ENCODE results near the gene RGMA.
"Not testable (repeated sequence)": the region's sequence is repeated elsewhere in the genome, so short reads cannot be mapped to it uniquely, and the experiment has no call there.

RGMA gene

GRCh38 chr15:93031557-93032384 lies 57.2 kb downstream of the RGMA start:
- not testable (repeated sequence) for DNase-seq

DNA sequence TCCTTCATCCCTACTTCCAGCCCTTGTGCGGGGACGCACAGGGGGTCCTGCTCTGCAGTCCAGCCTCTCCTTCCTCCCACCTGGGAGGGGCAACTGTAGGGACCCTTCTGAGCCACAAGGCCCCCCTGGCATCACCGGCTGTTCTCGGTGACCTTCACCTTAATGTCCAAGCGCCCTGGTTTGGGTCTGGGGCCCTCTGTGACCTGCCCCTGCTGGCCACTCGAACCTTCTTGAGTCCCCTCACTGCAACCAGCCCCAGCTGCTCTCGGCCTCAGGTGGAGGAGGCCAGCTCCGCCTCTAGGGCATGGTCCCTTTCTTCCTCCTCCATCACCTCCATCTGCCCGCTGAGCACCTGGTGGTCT lies 57.9 kb downstream of the RGMA start:
- no peak for DNase-seq

DNA sequence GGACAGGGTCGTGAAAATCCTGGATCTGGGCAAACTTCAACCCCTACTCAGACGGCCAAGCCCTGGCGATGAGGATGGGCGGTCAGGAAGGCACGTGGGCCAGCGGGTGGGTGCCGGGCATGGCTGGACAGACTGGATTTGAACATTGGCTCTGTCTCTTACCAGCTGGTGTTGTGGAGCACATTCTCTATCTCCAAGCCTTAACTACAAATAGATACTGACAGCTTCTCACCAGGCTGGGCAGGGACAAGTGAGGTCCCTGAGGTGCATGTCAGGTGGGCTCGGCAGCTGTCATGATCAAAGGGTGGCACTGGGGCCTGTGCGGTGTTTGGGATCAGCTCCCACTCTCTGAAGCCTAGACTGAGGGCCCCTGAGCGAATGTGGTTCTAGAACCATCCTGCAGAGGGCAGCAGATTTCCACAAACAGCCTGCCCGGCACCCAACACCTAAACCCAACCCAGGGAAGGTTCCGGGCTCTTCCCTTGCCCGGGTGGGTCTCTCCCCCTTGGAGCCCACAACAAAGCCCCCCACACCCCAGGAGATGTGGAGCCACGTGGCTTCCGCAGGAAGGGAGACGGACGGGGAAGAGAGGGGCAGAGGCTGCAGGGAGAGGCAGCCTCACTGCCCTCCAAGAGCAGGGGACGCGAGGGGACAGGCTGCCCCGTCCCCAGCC lies 58.4 kb downstream of the RGMA start:
- peak; percentile 57 for DNase-seq

DNA sequence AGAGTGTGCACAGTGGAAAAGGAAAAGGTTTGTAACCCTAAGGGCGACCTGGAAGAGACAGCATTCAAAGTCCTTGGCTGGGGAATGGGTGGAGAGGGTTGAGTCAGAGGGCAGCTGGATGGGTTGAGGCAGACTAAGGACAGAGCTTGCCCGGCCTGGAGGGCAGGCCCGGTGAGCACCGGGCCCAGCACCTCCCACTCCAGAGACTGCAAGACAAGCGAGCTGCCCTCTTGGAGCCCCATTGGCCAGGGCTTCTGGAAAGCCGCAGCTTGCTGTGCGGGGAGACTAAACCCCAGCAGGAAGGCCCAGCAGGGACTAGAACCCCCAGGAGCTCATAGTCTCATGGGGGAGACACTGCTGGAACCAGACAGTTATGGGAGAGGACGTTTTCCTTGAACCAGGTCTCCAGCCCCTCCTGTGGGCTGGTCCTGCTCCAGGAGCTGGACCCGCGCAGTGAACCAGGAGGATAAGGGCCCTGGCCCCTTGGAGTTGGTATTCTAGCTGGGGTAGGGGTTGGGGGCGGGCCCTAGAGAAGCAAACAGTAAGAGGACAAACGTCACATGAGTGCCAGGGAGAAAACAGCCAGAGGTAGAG lies 59.1 kb downstream of the RGMA start:
- no peak for DNase-seq

- DNase-seq: no peak
Observed at GRCh38 chr15:93029214-93029835, 59.7 kb downstream of the RGMA start.

- DNase-seq: no peak
Observed at GRCh38 chr15:93028632-93029213, 60.3 kb downstream of the RGMA start.

DNA sequence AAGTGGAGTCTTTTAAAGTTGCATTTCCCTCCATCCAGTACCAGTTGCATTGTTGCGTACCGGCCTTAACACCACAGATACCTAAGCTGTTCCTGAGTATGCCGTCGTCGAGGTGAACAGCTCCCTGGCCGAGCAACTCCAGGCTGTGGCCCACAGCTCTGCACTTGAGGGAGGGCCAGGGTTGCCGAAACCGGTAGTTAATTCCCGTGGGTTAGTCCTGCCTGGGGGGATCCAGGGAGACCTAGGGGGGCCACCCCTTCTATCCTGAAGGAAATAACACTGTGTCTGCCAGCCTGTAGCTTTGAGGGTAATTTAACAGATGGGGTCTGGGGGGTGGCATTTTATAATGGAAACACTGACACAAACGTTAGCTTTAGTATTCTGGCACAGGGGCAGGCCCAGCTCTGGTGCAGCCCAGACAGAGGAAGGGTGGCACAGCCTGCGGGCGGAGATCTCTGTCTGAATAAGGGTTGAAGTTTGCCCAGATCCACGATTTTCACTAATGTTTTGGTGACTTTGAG lies 60.8 kb downstream of the RGMA start:
- no peak for DNase-seq

DNA sequence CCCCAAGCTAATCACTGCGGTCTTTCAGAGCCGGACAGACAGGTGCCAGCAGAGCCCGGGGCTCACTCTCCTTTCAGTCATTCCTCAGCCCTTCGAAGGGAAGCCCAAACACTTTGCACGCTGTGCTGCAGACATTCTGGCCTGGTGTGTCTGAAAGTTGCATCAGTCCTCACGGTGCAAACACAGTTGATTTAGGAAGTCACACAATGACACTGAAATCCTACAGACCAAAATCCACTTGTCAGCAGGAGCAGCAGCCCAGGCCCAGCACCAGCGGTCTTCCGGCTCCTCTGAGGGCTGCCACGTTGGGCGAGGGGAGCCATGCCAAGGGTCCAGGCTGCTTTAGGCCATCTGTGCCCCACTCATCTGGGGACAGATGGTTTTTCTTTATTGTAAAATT lies 61.6 kb downstream of the RGMA start:
- no peak for DNase-seq

DNA sequence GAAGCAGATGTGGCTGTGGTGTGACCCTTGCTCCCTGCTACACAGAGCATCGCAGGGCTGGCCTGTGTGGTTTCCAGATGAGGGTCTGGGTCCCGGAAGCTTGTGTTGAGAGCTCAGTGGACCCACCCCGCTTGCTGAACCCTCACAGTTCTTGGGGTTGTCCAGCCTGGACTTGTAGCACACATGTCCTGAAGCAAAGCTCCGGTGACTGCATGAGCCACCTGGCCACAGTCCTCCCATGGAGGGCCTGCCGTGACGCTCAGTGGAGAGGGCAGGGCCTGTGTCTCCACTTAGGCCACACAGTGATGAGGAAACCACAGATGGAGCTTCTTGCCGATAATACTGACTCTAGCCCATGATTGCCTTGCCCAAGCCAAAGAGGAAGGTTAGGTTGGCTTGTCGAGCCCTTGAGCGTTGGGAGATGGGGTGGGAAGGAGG lies 62.6 kb downstream of the RGMA start:
- no peak for DNase-seq

GRCh38 chr15:93025625-93025982 lies 63.4 kb downstream of the RGMA start:
- DNase-seq: no peak

GRCh38 chr15:93024716-93025624 lies 64.0 kb downstream of the RGMA start:
- DNase-seq: no peak

DNA sequence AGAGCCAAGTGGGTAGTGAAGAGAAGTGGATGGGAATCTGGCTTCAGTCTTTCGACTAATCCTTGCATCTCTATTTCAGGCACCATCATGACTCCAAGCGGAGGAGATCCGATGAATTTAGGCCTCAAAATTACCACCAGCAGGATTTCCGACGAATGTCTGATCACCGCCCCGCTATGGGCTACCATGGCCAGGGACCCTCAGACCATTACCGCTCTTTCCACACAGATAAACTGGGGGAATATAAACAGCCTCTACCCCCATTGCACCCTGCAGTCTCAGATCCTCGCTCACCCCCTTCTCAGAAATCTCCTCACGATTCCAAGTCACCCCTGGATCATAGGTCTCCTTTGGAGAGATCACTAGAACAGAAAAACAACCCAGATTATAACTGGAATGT lies 64.7 kb downstream of the RGMA start:
- no peak for DNase-seq

DNA sequence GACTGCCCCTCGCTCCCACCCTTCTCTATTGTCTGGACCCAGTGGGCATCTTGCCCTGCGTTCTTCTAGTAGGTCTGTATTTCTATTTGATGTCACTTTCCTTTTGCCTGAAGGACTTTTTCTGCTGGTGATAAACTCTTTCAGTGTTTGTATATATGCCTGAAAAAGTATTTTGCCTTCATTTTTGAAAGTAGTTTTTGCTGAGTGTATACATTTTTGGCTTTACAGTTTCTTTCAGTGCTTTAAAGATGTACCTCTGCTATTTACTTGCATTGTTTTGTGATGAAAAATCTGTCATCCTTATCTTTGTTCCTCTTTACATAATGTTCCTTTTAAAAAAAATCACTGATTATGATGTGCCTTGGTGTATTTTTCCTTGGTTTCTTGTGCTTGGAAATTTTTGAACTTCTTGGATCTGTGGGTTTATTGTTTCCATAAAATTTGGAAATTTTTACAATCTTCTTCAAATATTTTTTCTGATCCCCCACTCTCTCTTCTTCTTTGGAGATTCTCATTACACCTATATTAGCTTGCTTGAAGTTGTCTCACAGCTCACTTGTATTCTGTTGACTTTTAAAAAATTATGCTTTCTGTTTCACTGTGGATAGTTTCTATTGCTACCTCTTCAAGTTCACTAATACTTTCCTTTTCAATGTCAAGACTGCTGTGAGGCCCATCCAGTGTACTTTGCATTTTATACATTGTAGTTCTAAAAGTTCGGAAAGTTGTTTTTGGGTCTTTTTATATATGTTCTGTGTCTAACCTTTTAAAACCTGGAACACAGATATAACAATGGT lies 67.8 kb downstream of the RGMA start:
- DNase-seq: no peak

GRCh38 chr15:93019971-93020370 lies 69.0 kb downstream of the RGMA start:
- no peak for DNase-seq

DNA sequence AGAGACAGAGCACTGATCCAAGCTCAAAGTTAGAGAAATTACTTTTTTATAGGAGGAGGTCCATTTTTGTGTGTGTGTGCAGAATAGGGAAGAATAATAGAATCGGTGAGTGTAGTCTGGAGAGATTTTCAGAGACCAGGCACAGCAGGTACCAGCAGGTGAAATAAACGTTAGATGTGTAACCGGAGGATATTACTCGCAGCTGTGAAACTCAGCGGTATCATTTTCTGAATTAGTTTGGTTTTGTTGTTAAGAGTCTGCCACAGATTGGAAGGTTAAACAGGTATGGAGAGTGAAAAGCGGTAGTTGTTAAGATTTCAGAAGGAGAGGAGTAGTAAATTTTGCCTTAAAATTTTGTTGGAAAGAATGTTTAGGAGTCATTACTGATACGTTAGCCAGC lies 69.9 kb downstream of the RGMA start:
- no peak for DNase-seq

DNA sequence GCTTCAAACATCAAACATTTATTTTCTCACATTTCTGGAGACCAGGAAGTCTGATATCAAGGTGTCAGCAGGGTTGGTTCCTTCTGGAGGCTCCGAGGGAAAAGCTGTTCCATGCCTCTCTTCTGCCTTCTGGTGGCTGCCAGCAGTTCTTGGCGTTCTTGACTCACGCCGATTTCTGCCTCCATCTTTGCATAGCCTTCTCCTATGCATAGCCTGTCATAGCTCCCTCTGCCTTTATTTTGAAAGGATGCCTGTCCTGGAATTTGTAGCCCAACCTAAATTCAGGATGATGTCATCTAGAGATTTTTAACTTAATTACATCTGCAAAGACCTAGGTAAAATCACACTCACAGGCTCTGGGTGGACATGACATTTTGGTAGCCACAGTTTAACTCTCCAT lies 70.4 kb downstream of the RGMA start:
- no peak for DNase-seq

DNA sequence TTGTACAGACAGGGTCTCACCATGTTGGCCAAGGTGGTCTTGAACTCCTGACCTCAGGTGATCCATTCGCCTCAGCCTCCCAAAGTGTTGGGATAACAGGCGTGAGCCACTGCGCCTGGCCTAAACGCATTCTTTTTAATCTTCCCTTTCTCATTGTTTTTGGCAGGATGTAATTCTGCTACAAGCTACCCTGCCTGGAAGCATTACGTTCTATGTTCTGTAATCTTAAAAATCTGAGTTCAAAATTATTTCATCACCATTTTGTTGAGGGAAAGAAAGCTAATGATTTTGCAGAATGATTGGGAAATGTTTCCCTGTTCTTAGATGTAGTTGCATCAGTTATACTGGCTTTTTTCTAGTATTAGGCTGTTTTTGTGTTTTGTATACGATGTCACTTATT lies 71.5 kb downstream of the RGMA start:
- no peak for DNase-seq

- no peak for DNase-seq
Observed at GRCh38 chr15:93012786-93013185, 76.2 kb downstream of the RGMA start.

- no peak for DNase-seq
Observed at GRCh38 chr15:93007994-93008393, 81.0 kb downstream of the RGMA start.

GRCh38 chr15:93005133-93005532 lies 83.9 kb downstream of the RGMA start:
- no peak for DNase-seq

DNA sequence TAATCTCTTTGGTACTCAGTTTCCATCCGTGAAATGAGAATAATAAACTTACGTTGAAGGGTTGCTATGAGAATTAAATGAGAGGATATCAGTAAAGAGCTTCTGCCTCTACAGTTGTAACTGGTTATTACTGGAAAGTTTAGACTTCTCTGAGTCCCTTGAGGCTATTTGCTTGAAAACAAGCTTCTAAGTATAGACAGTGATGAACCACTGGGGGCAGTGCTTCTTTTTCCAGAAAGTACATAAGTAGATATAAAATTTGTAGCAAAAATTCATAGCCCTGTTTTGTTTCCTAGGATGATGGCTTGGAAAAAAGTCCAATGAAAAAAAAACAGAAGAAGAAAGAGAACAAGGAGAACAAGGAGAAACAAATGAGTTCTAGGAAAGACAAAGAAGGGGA lies 87.1 kb downstream of the RGMA start:
- no peak for DNase-seq
